HG03558 (cell line): ENCODE measurements around the gene CALN1.
"Not testable (repeated sequence)": the region's sequence is repeated elsewhere in the genome, so short reads cannot be mapped to it uniquely, and the experiment has no call there.

ENCODE experiments used
- ATAC-seq: cut with Tn5 transposase; IDR thresholded peaks from one replicate; pipeline ENCODE4 v1.9.1; 2021; ENCODE audit warnings: moderate number of reproducible peaks; ENCODE audit not compliant: unreplicated experiment; ENCODE audit errors: extremely low read depth

Gene CALN1

DNA sequence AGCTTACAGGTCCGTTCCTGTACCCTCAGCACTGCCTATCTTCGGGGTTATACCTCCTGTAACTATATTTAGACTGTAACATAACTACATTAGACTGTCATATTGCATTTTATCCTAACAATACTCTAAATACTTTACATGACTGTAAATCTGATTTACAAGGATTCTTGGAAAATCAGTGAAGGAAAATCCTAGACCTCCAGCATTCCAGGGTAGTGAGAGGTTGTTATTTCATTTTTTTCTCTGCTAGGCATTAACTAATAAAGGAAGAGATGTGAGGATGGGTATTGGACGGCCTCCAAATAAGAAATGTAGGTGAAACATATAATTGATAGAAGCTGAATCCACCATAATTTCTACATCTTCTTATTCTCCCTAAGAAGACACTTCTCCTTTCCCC, 569.4 kb downstream of the CALN1 start:
- no peak for ATAC-seq

DNA sequence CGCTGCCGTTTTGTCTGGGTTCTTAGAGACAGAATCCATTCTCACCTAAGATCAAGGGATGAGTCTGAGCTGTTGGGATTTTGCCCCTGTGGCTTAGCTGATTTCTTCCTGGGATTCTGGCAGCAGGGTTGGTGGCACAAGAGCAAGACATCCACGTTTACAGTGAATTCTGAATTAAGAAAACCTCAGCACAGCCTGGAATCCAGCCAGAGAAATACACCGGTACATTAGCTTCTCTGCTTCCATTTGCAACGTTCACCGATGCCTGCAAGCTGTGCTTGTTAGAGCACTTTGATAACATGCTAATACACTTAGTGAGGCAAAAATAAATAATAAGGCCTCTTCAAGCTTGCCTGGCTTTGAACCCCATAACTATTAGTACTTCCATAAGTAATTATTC, 569.8 kb downstream of the CALN1 start:
- no peak for ATAC-seq

DNA sequence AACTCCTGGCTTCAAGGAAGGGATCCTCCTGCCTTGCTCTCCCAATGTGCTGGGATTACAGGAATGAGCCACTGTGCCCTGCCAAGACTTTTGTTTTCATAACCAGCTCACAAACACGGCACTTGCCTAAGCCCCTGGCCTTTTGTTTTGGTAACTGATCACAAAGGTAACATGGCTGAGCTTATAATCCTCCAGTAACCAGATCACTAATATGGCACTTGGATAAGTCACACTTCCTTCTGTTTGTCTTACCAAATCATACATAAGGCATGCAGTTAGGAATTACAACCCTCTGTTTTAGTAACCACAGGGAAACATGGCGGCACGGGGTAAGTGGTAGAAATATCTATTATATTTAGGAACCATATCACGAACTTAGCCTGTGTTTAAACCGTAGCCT, 577.1 kb downstream of the CALN1 start:
- no peak for ATAC-seq

DNA sequence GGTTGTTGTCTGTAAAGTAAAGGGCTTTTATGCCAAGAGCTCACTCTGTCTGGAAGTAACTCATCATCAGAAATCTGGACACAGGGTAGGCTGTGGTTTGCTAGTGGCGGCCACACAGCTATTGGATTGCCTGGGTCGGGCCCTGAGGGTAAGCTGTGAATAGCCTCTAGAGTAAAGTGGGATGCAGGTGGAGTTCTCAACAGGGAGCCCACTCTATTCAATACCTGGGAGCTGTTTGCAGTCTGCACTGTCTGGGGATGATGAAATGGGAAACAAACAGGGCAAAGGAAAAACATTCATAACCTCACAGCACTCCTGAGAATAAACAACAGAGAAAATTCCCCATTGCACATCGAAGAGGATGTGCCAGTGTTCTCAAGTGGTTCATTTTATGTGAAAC, 582.6 kb downstream of the CALN1 start:
- no peak for ATAC-seq

DNA sequence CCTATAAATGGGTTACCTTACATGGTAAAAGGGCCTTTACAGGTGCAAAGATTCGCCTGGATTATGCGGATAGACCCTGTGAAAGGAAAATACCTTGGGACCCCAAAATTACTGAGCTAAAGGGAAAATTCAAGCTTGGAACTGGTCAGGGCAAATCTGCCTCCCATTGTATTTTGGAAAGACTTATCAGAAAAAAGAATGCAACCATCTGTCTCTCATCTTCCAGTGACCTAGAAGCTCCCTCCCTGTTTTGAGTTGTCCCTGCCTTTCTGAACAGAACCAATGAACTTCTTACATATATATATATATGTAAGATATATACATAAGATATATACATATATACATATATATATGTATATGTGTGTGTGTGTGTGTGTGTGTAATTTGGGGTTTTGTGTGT, 583.8 kb downstream of the CALN1 start:
- no peak for ATAC-seq

DNA sequence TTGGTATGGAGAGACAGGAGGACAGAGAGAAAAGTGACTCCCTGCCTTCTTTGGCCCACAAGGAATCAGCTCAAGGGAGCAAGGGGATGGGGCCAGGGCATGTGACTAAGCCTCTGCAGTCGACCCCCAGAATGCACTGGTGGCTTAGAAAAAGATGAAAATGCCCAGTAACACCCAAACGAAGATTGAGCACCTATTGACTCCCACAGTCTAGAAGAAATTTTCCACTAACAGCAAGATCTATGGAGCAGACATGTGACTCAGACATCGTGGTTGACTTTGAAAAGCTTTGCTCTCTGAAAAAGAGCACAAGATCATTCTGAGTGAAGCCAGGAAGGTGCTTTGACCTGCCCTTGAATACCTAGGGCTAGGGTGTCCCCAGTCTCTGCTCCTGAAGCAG, 586.0 kb downstream of the CALN1 start:
- no peak for ATAC-seq

DNA sequence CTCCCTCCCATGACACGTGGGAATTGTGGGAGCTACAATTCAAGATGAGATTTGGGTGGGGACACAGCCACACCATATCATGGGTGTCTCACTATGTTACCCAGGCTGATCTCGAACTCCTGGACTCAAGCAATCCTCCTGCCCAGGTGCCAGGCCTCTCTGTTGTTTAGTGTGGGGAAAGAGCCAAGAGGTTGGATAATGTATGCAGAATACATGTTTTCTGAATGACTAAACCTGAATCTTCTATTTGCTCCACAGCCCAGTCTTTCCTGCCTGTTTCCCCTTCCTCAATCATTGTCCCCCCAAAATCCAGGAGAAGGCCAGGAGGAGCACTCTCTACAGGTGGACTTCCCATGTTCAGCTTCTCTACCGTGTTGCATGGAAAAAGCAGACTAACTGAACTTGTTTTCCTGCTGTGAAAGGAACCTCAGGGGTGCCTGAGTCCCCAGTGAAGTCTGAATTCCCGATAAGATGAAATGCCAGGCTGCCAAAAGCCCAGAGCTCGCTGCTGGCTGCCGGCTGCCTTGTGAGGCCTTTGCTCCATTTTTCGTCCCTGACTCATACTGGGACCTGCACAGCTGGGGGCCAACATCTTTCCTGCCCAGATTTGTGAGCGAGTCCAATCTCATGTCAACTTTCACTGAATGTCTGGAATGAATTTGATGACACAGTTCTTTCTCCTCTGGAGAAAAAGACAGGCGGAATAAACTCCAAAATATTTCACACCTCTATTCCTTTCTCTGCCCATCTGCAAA, 588.0 kb downstream of the CALN1 start:
- ATAC-seq = no peak

DNA sequence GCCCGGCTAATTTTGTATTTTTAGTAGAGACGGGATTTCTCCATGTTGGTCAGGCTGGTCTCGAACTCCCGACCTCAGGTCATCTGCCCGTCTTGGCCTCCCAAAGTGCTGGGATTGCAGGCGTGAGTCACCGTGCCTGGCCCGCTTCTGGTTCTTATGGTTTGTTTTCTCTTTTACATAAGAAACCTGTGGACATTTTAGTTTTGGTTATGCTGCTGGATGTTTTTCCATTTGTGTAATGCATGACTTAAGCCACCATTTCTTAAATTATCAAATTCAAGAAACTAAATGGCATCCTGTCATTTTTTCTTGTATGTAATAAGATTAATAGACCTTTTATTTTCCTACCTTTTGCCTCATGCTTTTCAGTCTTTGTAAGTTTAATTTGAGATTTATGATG, 589.7 kb downstream of the CALN1 start:
- ATAC-seq = not testable (repeated sequence)

DNA sequence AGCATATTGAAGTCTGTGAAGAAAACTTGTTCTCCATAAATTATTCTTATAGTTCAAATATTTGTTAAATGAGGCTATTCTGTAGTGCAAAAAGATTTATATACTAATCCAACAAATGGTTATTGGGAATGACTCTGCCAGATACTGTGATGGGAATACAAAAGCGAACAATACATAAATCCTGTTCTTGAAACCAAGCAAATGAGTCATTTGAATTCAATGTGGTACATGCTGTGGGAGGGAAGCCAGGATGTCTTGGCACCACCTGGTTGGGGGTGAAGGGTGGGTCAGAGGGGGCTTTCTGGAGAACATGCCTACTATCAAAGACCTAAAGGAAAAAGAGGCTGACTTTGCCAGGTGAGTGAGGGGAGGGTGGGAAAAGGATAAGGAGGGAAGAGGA, 594.2 kb downstream of the CALN1 start:
- no peak for ATAC-seq

DNA sequence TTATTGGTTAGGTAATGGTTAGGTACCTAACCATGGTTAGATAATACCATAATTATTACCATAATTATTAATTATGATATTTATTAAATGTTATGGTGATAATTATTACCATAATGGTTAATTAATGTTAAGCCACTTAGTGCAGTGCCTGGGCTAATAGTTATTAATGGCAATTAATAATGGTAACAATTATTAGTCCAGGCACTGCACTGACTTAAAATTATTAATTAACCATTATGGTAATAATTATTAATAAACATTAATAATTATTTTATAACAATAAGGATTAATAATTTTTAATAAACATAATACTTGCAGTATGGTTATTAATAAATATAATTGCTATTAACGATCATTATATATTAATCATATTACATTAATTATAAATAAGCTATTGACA, 604.0 kb downstream of the CALN1 start:
- no peak for ATAC-seq

DNA sequence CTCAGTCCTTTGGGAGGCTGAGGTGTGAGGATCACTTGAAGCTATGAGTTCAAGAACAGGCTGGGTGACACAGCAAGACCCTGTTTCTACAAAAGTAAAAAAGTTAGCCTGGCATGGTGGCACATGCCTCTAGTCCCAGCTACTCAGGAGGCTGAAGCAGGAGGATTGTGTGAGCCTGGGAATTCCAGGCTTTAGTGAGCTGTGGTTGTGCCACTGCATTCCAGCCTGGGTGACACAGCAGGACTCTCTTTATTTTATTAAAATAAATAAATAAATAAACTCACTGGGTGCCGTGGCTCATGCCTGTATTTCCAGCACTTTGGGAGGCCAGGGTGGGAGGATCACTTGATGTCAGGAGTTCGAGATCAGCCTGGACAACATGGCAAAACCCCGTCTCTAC, 607.9 kb downstream of the CALN1 start:
- no peak for ATAC-seq

DNA sequence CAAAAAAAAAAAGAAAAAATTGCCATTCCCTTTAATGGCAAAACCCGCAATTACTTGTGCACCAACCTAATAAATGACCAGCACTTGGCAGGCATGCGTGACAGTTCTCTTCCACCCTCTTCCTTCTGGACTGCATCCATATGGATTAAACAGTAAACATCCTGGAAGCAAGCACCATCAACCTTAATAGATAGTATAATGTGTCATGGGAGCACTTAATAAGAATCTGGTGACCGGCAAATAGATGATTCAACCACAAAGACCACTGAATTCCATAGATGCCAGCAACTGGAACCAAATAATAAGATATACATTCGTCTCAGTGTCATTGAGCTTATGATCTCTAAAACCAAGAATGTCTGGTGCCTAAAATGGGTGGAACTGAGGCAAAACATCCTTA, 610.2 kb downstream of the CALN1 start:
- no peak for ATAC-seq

DNA sequence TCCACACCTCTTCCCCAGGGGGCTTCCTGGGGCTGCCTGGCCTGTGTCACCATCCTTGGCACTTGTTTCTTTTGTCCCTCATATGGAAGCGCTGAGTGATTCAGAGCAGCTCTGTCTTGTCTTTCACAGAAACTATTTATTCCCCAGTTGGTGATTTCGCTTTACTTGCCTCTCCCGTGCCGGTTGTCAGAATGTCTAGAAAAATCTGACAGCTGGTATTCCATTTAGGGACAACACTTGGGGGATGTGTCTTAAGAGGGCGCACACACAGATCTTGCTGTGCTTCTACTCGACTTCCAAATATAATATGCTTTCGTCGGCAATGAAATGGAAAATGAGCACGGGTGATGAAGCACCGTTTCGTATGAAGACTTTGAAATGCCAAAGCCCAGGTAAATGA, 611.8 kb downstream of the CALN1 start:
- ATAC-seq = no peak

DNA sequence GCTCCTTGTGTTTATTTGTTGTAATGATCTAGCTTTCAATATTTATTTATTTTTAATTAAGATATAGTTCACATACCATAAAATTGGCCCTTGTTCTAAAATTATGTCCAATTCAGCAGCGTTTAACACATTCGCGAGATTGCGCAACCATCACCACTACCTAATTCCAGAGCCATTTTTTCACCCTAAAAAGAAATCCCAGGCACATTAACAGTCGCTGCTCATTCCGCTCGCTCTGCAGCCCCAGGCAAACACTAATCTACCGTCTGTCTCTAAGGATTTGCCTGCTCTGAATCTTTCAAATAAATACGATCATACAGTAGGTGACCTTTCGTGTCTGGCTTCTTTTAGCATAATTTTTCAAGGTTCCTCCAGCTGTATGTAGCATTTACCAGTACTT, 616.7 kb downstream of the CALN1 start:
- ATAC-seq = no peak

DNA sequence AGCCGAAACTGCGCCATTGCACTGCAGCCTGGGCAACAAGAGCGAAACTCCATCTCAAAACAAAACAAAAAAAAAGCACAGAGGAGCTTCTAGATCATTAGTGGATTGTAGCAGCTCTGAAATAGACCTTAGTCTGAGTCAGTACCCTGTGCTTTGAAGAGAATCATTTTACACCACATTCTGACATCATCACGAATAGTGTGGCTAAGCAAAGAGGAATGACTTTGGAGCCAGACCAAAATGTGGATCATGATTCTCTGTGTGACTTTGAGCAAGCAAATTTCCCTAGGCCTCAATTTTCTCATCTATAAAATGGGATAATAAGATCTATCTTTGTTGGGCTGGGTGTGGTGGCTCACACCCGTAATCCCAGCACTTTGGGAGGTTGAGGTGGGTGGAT, 618.9 kb downstream of the CALN1 start:
- ATAC-seq = no peak

DNA sequence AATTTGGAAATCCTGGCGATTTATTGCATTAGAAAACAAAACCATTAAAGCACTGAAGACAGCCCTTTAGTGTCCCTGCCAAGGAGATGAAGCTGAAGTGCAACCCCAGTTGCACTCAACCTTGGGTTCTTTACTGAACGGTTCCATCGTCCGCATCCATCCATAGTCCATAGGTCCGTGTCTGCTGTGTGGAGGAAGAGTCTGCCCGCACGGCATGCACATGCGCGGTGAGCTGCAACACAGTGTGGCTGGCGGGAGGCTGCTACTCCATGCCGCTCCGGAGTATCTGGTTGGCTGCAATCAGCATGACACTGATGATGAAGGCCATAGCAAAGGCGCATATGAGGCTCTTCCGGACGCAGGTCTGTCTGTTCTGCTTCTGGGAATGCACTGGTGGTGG, 624.6 kb downstream of the CALN1 start:
- no peak for ATAC-seq

DNA sequence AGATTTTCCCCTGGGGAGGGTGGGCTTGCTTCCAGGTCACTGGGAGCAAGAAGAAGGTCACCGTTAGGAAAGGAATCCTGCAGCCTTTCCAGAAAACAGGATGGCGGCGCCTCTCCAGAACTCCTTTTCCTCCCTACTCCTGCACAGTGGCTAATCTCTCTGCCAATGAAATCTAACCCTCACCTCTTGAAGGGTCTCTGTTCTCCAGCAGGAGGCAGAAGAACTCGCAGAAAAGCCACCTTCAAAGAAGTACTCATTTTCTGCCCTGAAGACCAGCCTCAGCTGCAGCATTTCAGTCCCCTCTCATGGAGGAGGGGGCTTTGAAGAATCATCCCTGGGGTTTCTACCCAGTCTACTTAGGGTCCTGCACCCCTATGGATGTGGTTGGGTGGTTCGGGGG, 626.9 kb downstream of the CALN1 start:
- ATAC-seq = no peak

DNA sequence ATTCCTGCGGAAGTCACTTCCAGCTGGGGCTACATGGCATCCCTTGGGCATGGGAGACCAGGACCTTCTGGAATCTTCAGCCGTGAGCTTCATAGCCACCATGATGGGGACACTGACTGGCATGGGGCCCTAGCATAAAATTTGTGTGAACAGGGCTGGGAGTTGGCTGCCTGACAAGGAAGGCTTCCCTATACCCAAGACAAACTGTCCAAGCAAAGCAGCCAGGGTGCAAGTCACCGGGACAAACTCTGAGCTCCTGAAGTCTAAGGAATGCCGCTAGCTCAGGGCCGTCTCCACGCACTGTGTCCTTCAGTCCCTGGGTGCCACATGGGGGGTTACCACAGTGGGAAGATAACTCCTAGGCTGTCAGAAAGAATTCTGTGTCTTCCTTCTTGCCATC, 627.4 kb downstream of the CALN1 start:
- no peak for ATAC-seq

DNA sequence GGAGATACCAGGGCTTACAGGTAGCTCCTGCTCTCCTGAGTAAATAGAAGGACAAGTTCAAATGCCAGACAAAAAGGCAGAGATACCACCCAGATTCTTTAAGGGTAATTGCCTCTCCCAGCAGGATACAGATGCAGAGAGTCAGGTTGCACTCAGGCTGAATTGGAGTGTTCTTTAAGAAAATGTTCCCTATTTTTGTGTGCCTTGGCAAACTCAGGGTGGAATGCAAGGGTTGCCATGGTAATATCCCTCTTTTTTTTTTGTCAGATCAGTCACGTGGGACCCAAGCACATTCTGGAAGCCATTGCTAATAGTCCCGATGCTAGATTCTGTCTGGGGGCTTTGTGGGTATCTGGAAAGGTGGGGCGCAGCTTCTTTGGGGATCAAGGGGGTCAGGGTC, 628.0 kb downstream of the CALN1 start:
- no peak for ATAC-seq

DNA sequence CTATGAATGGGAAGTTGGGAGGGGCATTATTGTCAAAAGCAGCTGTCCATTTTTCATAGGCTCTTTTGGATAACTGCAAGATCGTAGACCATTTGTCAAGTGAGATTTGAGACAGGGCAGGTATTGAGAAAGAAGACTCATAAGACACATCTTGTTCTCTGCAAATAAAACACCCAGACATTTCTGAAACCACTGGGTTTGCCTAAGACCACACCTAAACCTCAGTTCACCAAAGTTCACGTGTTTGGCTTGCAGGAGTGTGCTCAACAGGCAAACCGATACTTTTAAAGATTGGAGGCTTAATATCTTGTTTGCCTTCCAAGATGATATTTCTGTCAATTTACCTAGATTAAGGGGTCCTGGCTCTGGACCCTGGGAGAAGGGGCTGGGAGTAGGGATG, 628.4 kb downstream of the CALN1 start:
- no peak for ATAC-seq

DNA sequence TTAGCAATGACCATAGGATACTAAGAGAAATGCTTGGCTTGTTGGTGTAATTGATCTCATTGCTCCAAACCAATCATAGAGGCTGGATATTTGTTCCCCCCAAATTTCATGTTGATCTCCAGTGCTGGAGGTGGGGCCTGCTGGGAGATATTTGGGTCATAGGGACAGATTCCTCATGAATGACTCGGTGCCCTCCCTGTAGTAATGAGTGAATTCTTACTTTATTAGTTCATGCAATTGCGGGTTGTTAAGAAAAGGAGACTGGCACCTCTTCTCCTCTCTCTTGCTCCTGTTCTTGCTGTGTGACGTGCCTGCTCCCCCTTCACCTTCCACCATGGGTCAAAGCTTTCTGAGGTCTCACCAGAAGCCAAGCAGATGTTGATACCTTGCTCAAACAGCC, 630.1 kb downstream of the CALN1 start:
- no peak for ATAC-seq

DNA sequence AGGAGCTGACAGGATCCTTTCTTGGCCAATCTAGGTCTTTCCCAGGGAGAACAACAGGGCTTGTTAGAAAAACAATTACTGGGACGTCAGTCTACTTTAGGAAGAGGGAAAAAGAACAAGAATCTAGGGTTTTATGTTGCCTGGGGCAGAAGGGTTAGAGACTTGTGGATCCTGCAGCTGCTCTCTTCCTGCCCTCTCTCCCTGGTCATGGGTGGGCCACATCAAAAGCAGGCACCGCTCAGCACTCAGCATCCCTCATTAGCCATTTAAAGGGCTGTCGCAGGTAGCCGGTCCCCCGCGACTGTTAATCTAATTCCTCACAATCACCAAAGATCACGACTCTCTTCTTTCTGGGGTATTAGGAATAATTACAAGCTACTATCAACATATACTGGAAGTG, 631.9 kb downstream of the CALN1 start:
- no peak for ATAC-seq

DNA sequence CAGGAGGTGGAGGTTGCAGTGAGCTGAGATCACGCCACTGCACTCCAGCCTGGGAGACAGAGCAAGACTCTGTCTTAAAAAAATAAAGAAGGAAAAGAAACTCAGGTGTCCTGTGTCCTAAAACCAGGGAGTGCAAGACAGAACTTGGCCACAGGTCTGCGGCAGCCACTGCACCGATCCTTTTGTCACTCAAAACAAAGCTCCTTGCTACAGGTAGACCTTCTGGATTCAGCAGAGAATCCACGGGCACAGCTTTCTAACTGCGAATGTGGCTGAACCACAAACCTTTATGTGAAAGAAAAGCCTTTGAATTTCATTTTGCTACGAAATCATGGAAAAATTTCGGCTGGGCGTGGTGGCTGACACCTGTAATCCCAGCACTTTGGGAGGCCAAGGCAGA, 634.9 kb downstream of the CALN1 start:
- no peak for ATAC-seq
